WI38 (cell line): Measurements from ENCODE around the gene VASH2.
"Not testable (repeated sequence)": the region's sequence is repeated elsewhere in the genome, so short reads cannot be mapped to it uniquely, and the experiment has no call there.

ENCODE experiments used
- H3K4me3 ChIP-seq: 2 replicates; pipeline ENCODE4 v1.5.1; 2011; ENCODE audit warnings: low read depth, mild to moderate bottlenecking, control low read depth, low read length
- CTCF ChIP-seq: IDR thresholded peaks from 2 replicates; pipeline ENCODE4 v1.5.1; 2012; ENCODE audit warnings: low read depth, mild to moderate bottlenecking, control low read depth, low read length

VASH2 gene

GRCh38 chr1:213008564-213008963, 58.2 kb downstream of the VASH2 start:
- no peak overlapping the region for H3K4me3 ChIP-seq
- TF ChIP-seq CTCF: no peak

DNA sequence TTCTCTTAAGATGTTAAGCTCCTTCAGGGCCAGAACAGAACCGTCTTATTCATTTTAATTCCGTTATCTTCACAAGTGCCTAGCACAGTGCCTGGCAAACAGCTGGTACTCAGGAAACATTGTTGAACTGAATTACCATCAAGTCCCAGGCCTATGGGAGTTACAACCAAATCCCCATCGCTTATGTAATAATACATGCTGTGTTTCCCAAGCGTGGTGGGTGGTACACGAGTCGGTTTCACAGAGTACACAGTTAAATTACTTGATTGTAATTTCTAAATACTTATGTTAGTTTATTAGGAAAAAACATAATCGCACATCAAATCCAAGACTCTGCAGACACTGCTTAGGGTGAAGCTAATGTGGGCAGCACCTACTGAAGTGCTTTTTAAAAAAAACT, 64.3 kb downstream of the VASH2 start:
- peak overlapping the region; percentile 87 for H3K4me3 ChIP-seq
- no peak for TF ChIP-seq CTCF

DNA sequence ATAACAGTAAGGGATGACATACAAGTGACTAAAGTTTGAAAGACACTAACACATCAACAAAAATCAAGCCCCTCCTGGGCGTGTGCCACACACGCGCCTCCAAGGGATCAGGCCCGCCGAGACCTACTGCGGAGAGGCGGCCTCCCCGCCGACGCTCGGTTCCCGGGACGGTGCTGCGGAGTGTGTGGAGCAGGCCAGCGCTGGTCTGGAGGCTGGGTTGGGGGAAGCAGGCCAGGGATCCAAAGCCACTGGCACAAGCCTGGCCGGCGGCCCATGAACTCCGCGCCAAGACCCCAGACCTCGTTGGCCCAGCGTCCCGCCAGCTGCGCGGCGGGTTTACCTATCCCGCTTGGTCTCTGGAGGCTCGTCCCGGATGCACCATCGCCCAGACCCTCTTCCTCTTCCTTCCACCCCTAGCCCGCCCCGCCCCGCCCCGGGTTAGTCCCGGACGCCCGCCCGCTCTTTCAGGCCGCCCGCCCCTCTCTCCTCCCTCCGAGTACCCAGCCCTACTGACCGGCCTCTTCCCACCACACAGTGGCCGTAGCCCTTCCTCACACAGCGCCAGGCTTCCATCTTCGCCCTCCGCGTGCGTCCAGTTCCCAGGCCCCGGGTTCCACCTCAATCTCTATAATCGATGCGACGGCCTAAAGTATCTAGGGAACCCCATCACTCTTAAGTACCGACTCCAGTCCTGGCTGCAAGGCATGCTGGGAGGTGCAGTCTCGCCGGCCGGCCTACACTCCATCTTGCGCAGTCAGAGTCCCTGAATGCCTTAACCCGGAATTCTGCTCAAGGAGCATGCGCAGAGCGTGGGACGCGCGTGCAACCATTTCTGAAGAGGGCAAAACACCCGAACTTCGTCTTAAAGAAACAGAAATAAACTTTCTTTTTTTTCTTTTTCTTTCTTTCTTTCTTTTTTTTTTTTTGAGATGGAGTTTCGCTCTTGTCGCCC, 65.0 kb downstream of the VASH2 start, which contains the start of gene ANGEL2:
Gene ANGEL2 (minus strand): TSS at position 769 of the 952 bp plus-strand sequence. CDS start 196 bp downstream, at position 573.
- TF ChIP-seq CTCF: no peak

GRCh38 chr1:213017447-213018273, 67.3 kb downstream of the VASH2 start:
- TF ChIP-seq CTCF: no peak
- H3K4me3 ChIP-seq: no peak overlapping the region

More for the DNA sequence above, 65.0 kb downstream of the VASH2 start, which contains the start of gene ANGEL2:
- H3K4me3 ChIP-seq: peak within 1 kb of the TSS; percentile 87

- H3K4me3 ChIP-seq: no peak overlapping the region
- TF ChIP-seq CTCF: no peak
Observed at GRCh38 chr1:213019450-213019849, 69.1 kb downstream of the VASH2 start.

DNA sequence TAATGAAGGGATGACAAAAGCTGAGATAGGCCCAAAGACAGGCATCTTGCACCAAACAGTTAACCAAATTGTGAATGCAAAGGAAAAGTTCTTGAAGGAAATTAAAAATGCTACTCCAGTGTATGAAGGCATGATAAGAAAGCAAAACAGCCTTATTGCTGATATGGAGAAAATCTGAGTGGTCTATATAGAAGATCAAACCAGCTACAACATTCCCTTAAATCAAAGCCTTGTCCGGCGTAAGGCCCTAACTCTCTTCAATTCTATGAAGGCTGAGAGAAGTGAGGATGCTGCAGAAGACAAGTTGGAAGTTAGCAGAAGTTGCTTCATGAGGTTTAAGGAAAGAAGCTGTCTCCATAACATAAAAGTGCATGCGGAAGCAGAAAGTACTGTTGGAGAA, 69.7 kb downstream of the VASH2 start:
- no peak for TF ChIP-seq CTCF
- H3K4me3 ChIP-seq: no peak overlapping the region

- not testable (repeated sequence) for H3K4me3 ChIP-seq
Observed at GRCh38 chr1:213027024-213027423, 76.7 kb downstream of the VASH2 start.
